Embryonic facial prominence (tissue), 1 donor: ENCODE data around the gene FAM120B.

ENCODE experiments used
- DNase-seq: peaks from one replicate; pipeline ENCODE4 v3.0.0-alpha.2; 2016; ENCODE audit errors: extremely low spot score

FAM120B gene

GRCh38 chr6:170443151-170443662, 136.6 kb downstream of the FAM120B start:
- DNase-seq: no peak

GRCh38 chr6:170444056-170444591, 137.6 kb downstream of the FAM120B start:
- no peak for DNase-seq

- no peak for DNase-seq
Measured at GRCh38 chr6:170444811-170445211, 138.3 kb downstream of the FAM120B start.

- no peak for DNase-seq
Measured at GRCh38 chr6:170445487-170445886, 138.9 kb downstream of the FAM120B start.

- no peak for DNase-seq
Measured at GRCh38 chr6:170445971-170446370, 139.4 kb downstream of the FAM120B start.

GRCh38 chr6:170446841-170447560, 140.4 kb downstream of the FAM120B start:
- DNase-seq: no peak

GRCh38 chr6:170447561-170447930, 141.0 kb downstream of the FAM120B start:
- DNase-seq: no peak

- DNase-seq: no peak
Measured at GRCh38 chr6:170448317-170448716, 141.8 kb downstream of the FAM120B start.

GRCh38 chr6:170448751-170449630, 142.4 kb downstream of the FAM120B start:
- DNase-seq: no peak

- DNase-seq: no peak
Measured at GRCh38 chr6:170449835-170450753, 143.5 kb downstream of the FAM120B start.

GRCh38 chr6:170450916-170451761, 144.6 kb downstream of the FAM120B start:
- no peak for DNase-seq

GRCh38 chr6:170451762-170452651, 145.4 kb downstream of the FAM120B start:
- DNase-seq: no peak

- DNase-seq: no peak
Measured at GRCh38 chr6:170452767-170453545, 146.4 kb downstream of the FAM120B start.

GRCh38 chr6:170453586-170454511, 147.3 kb downstream of the FAM120B start:
- no peak for DNase-seq

- no peak for DNase-seq
Measured at GRCh38 chr6:170454512-170455285, 148.1 kb downstream of the FAM120B start.

- no peak for DNase-seq
Measured at GRCh38 chr6:170455335-170455979, 148.9 kb downstream of the FAM120B start.
